K562 (cell line): ENCODE measurements around the gene PPRC1. TPM values are rescaled to one million over a fixed set of nuclear protein-coding genes. Genes with fewer than 3 reads are reported as not detected.

ENCODE experiments used
- CBX3 ChIP-seq, 2 experiments: IDR thresholded peaks; 1 replicate in 1 of 2; 2 replicates in 1 of 2; pipeline ENCODE4 v1.6.1; 2012; ENCODE audit warnings: inconsistent platforms in 2 of 2, low read length in 2 of 2, borderline replicate concordance in 1 of 2, control low read depth in 1 of 2
- CUX1 ChIP-seq: fragments of 200-800 bp; sonication (Bioruptor generic); IDR thresholded peaks from 2 replicates; pipeline ENCODE4 v1.6.1; 2016; ENCODE audit warnings: missing genetic modification characterization, missing compliant biosample characterization
- SIN3B ChIP-seq: fragments of 450-650 bp; IDR thresholded peaks from 2 replicates; pipeline ENCODE4 v1.6.1; 2017; ENCODE audit warnings: low read depth, mild to moderate bottlenecking, moderate library complexity
- ZNF318 ChIP-seq, 2 experiments: fragments of 450-650 bp; IDR thresholded peaks; 2 replicates each; pipeline ENCODE4 v1.6.1; 2016; ENCODE audit warnings: mild to moderate bottlenecking in 2 of 2, borderline replicate concordance in 1 of 2, low read depth in 1 of 2, moderate library complexity in 1 of 2
- polyA plus RNA-seq, 8 experiments: library from polyadenylated mRNA; depleted of rRNA in 4 of 8; stranded (reverse) in 5 of 8; unstranded in 3 of 8; fragments of >200 nt; fragmentation: Nextera tagmentation in 2 of 8; fragmentation: Illumina TruSeq in 1 of 8; extraction: Ambion mirVana in 2 of 8; extraction: Trizol in 1 of 8; gene quantifications; 2 replicates each; pipeline versions ENCODE4 v1.2.1 to v1.2.3, GENCODE V29; 2011 to 2014; ENCODE audit warnings: inconsistent platforms in 1 of 8, missing spikeins in 1 of 8
- total RNA-seq, 7 experiments: library from RNA; depleted of rRNA in 6 of 7; stranded (reverse); fragments of >200 nt in 6 of 7; fragmentation: Illumina TruSeq in 2 of 7; extraction: Trizol in 2 of 7; gene quantifications; 2 replicates each; pipeline versions ENCODE4 v1.2.1 to v1.2.3, GENCODE V29; 2011 to 2021; ENCODE audit warnings: low replicate concordance in 1 of 7

The PPRC1 gene
- total and polyA plus RNA-seq, 9 of the 15 experiments (the other 6 are each of a cell fraction or from before 2014, with no cell fraction given), result 8.5 to 47.1 (median 16.2) TPM

- TF ChIP-seq ZNF318 (IDR thresholded peaks at IDR 0.05; ENCODE audit: borderline replicate concordance in 1 of 2, low read depth in 1 of 2), result no peak
- TF ChIP-seq CUX1 (CRISPR knock-in tag), result no peak
- TF ChIP-seq SIN3B, result no peak
- peak in 1 of 2 experiments; percentile 13; a peak in 1 of 3 replicates for TF ChIP-seq CBX3 (IDR thresholded peaks at IDR 0.05; ENCODE audit: borderline replicate concordance in 1 of 2, low read length in 2 of 2)
Measured at GRCh38 chr10:102163342-102163989, 30.6 kb downstream of the PPRC1 start (continued).
